Measurements from ENCODE around the gene SLC12A7.

DNA sequence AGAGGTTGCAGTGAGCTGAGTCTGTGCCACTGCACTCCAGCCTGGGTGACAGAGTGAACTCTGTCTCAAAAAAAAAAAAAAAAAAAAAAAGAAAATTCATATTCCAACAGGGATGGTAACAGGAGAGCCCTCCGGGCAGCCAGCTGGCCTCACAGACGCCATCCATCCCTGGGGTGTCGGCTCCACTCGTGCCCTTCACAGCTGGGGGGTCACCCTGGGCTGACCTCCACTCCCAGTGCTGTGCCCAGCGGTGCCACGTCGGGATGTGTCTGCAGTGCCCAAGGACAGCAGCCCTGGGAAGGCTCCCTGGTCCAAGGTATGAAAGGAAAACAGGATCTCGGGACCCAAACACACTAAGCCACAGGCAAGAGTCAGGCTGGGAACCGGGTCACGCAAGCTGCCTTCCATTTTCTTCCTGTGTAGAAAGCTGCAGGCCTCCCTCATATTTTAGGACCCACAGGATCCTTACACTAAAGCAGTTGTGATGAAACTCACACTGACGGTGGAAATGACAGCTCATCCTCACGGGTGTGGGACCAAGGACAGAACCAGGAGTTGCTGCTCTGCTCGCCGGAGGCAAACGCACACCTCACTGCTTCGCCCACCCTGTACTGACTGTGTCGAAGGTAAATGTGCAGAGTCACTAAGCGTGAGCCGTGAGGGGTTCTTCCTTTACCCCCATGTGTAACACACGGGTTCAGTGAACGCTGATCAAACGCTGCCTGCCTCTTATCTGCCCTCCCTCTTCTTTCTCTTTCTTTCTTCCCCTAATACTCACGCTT lies 5.3 kb downstream of the SLC12A7 start:
- TF ChIP-seq CTCF (tag by site-specific recombination; IDR thresholded peaks at IDR 0.05) (no peak), ZBTB26 (tag by site-specific recombination; optimal IDR thresholded peaks at IDR 0.05) (no peak), ZNF112 (tag by site-specific recombination; IDR thresholded peaks at IDR 0.05) (no peak), ZNF776 (tag by site-specific recombination; IDR thresholded peaks at IDR 0.05; ENCODE audit: borderline replicate concordance) (no peak)
- TF ChIP-seq, protein P1, sequence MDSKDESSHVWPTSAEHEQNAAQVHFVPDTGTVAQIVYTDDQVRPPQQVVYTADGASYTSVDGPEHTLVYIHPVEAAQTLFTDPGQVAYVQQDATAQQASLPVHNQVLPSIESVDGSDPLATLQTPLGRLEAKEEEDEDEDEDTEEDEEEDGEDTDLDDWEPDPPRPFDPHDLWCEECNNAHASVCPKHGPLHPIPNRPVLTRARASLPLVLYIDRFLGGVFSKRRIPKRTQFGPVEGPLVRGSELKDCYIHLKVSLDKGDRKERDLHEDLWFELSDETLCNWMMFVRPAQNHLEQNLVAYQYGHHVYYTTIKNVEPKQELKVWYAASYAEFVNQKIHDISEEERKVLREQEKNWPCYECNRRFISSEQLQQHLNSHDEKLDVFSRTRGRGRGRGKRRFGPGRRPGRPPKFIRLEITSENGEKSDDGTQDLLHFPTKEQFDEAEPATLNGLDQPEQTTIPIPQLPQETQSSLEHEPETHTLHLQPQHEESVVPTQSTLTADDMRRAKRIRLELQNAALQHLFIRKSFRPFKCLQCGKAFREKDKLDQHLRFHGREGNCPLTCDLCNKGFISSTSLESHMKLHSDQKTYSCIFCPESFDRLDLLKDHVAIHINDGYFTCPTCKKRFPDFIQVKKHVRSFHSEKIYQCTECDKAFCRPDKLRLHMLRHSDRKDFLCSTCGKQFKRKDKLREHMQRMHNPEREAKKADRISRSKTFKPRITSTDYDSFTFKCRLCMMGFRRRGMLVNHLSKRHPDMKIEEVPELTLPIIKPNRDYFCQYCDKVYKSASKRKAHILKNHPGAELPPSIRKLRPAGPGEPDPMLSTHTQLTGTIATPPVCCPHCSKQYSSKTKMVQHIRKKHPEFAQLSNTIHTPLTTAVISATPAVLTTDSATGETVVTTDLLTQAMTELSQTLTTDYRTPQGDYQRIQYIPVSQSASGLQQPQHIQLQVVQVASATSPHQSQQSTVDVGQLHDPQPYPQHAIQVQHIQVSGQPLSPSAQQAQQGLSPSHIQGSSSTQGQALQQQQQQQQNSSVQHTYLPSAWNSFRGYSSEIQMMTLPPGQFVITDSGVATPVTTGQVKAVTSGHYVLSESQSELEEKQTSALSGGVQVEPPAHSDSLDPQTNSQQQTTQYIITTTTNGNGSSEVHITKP (tag by site-specific recombination; IDR thresholded peaks at IDR 0.05), result no peak
